K562 (cell line): ENCODE measurements around the gene EFR3B. TPM values are rescaled to one million over a fixed set of nuclear protein-coding genes. Genes with fewer than 3 reads are reported as not detected.

Source experiments
- CC2D1A ChIP-seq: fragments of 450-650 bp; IDR thresholded peaks from 2 replicates; pipeline ENCODE4 v1.6.1; 2017; ENCODE audit warnings: mild to moderate bottlenecking
- EGR1 ChIP-seq: fragments of 450-650 bp; conservative IDR thresholded peaks from 2 replicates; pipeline ENCODE4 v1.6.1; 2017; ENCODE audit warnings: mild to moderate bottlenecking
- FOXO4 ChIP-seq: fragments of 450-650 bp; formaldehyde crosslinking; IDR thresholded peaks from 2 replicates; pipeline ENCODE4 v1.4.0; 2020; ENCODE audit warnings: mild to moderate bottlenecking, moderate library complexity
- GTF2E2 ChIP-seq: fragments of 200-800 bp; sonication (Bioruptor generic); IDR thresholded peaks from 2 replicates; pipeline ENCODE4 v1.6.1; 2016; ENCODE audit warnings: missing genetic modification characterization, missing compliant biosample characterization
- HNRNPH1 ChIP-seq: fragments of 200-400 bp; formaldehyde crosslinking; optimal IDR thresholded peaks from 2 replicates; pipeline ENCODE3; 2017; ENCODE audit warnings: low read depth, mild to moderate bottlenecking, low read length, moderate library complexity
- NR4A1 ChIP-seq, 2 experiments: fragments of 250-450 bp in 1 of 2; fragments of 450-650 bp in 1 of 2; sonication (Bioruptor Pico) in 1 of 2; IDR thresholded peaks; 2 replicates each; pipeline versions ENCODE4 v1.4.0 to v1.6.1; 2016 to 2020; ENCODE audit warnings: mild to moderate bottlenecking in 2 of 2, missing compliant biosample characterization in 1 of 2, missing genetic modification characterization in 1 of 2, moderate library complexity in 1 of 2
- SETDB1 ChIP-seq: IDR thresholded peaks from one replicate; pipeline ENCODE4 v1.6.1; 2012; ENCODE audit warnings: low read length, control low read depth, inconsistent platforms
- SIN3A ChIP-seq, 2 experiments: fragments of 150-350 bp in 1 of 2; IDR thresholded peaks; 2 replicates each; pipeline ENCODE4 v1.6.1; 2011 to 2016; ENCODE audit warnings: borderline replicate concordance in 2 of 2, low read depth in 2 of 2, low read length in 2 of 2, mild to moderate bottlenecking in 2 of 2, moderate library complexity in 2 of 2; ENCODE audit not compliant: control insufficient read depth in 1 of 2
- TFAP4 ChIP-seq: sonication (generic); formaldehyde crosslinking; IDR thresholded peaks from 2 replicates; pipeline ENCODE4 v1.8.0; 2022; ENCODE audit warnings: missing genetic modification reagents, mild to moderate bottlenecking, moderate library complexity, borderline replicate concordance
- ZBED1 ChIP-seq: IDR thresholded peaks from 2 replicates; pipeline ENCODE4 v1.6.1; 2014
- ZNF232 ChIP-seq: sonication (generic); formaldehyde crosslinking; IDR thresholded peaks from 2 replicates; pipeline ENCODE4 v1.8.0; 2022; ENCODE audit warnings: mild to moderate bottlenecking, missing genetic modification reagents
- ZNF449 ChIP-seq: fragments of 250-450 bp; sonication (Bioruptor Pico); IDR thresholded peaks from 2 replicates; pipeline ENCODE4 v1.8.0; 2022; ENCODE audit warnings: moderate library complexity, mild to moderate bottlenecking, inconsistent platforms
- ZNF511 ChIP-seq: sonication (generic); formaldehyde crosslinking; IDR thresholded peaks from 2 replicates; pipeline ENCODE4 v1.8.0; 2022; ENCODE audit warnings: mild to moderate bottlenecking, missing genetic modification reagents
- polyA plus RNA-seq, 8 experiments: library from polyadenylated mRNA; depleted of rRNA in 4 of 8; stranded (reverse) in 5 of 8; unstranded in 3 of 8; fragments of >200 nt; fragmentation: Nextera tagmentation in 2 of 8; fragmentation: Illumina TruSeq in 1 of 8; extraction: Ambion mirVana in 2 of 8; extraction: Trizol in 1 of 8; gene quantifications; 2 replicates each; pipeline versions ENCODE4 v1.2.1 to v1.2.3, GENCODE V29; 2011 to 2014; ENCODE audit warnings: inconsistent platforms in 1 of 8, missing spikeins in 1 of 8
- total RNA-seq, 7 experiments: library from RNA; depleted of rRNA in 6 of 7; stranded (reverse); fragments of >200 nt in 6 of 7; fragmentation: Illumina TruSeq in 2 of 7; extraction: Trizol in 2 of 7; gene quantifications; 2 replicates each; pipeline versions ENCODE4 v1.2.1 to v1.2.3, GENCODE V29; 2011 to 2021; ENCODE audit warnings: low replicate concordance in 1 of 7

The EFR3B gene
- total and polyA plus RNA-seq, 9 of the 15 experiments (the other 6 are each of a cell fraction or from before 2014, with no cell fraction given): not detected

GRCh38 chr2:25089605-25090315, 47.9 kb downstream of the EFR3B start (continued):
- TF ChIP-seq GTF2E2 (tag) (no peak), ZNF232 (no peak), CC2D1A (no peak), ZBED1 (no peak), SIN3A (IDR thresholded peaks at IDR 0.05; ENCODE audit: borderline replicate concordance in 2 of 2, control insufficient read depth in 1 of 2, low read depth in 2 of 2, low read length in 2 of 2) (no peak), ZNF449 (CRISPR knock-in tag) (no peak), EGR1 (no peak), SETDB1 (no peak), FOXO4 (no peak), ZNF511 (no peak), TFAP4 (no peak), HNRNPH1 (no peak), NR4A1 (CRISPR knock-in tag; IDR thresholded peaks at IDR 0.05) (no peak), NR4A1 (tag; IDR thresholded peaks at IDR 0.05) (no peak)
